Measurements from ENCODE around the gene CDC34.

CDC34 gene

DNA sequence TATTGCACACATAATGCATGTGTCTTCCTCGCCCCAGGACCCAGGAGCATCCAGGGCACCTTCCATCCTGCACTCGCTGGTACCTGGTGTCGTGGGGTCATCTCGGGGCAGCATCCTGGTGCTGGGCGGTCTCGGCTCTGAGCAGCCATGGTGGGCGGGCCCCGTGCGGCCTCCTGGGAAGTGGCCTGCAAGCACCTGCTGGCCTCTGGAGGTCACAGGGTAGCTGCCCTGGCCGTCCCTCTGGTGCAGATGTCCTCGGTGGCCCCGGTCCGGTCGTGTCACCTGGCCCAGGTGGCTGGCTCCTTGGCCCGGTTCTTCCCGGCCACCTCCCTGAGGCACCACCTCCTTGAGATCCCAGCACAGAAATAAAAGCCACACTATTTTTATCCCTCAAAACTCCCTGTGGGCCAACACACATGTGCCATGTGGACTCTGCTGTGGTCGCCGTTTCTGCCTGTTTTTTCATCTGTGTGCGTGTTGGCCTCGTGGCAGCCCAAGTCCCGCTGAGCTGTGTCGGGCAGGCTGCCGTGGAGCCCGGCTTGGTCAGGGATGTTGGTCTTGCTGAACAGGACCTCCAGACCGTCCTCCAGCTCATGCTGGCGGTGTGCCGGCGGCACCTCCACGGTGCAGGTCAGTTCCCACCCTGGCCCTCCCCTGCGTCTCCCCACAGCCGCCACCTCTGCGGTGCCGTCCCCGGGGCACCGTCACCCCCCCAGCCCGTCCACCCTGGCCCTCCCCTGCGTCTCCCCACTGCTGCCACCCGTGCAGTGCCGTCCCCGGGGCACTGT, 7.3 kb downstream of the CDC34 start:
- Mint-ChIP-seq H3K9me3 (no peaks in the 10 kb centered on the region), H3K27ac (no peak overlapping the region), H3K27me3 (ENCODE audit: low read depth) (no peaks in the 10 kb centered on the region), H3K36me3 (ENCODE audit: low read depth) (peaks cover 6% of the 10 kb centered on the region), H3K4me1 (ENCODE audit: low read depth) (peaks cover 6% of the 10 kb centered on the region), H3K4me3 (no peak overlapping the region)

DNA sequence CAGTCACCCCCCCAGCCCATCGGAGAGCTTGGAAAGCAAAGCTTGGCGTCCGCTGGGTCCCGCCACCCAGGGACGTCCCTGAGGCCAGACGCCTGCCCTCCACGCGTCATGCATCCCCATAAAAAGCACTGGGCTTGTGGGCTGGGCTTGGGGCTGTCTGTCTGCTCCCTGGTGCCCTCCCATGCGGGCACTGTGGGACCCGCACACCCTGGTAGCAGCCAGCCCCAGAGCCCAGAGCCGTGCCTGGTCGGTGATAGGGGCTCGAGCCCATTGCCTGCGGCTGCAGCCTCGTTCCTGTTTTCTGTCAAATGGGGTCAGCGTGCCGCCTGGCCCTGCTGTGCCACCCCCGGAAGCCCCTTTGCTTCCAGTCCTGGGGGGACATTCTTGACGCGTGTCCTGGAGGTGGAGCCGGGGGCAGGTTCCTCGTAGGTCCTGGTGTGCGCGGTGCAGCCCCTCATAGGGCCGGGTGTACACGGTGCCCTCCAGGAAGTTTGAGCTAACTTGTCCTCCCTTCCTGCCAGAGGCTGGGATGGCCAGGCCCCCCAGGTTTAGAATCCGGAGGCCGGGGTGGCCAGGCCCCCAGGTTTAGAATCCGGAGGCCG, 8.0 kb downstream of the CDC34 start:
- Mint-ChIP-seq H3K9me3 (no peaks in the 10 kb centered on the region), H3K27me3 (ENCODE audit: low read depth) (no peaks in the 10 kb centered on the region), H3K4me1 (ENCODE audit: low read depth) (peaks cover 10% of the 10 kb centered on the region), H3K27ac (no peak overlapping the region), H3K4me3 (no peak overlapping the region), H3K36me3 (ENCODE audit: low read depth) (peaks cover 7% of the 10 kb centered on the region)

GRCh38 chr19:540867-541637, 9.5 kb downstream of the CDC34 start:
- peaks cover 9% of the 10 kb centered on the region for H3K4me1 Mint-ChIP-seq (ENCODE audit: low read depth)
- no peaks in the 10 kb centered on the region for H3K9me3 Mint-ChIP-seq
- H3K36me3 Mint-ChIP-seq (ENCODE audit: low read depth) = peaks cover 7% of the 10 kb centered on the region
- H3K27me3 Mint-ChIP-seq (ENCODE audit: low read depth) = no peaks in the 10 kb centered on the region
- no peak overlapping the region for H3K4me3 Mint-ChIP-seq
- H3K27ac Mint-ChIP-seq = no peak overlapping the region

- Mint-ChIP-seq H3K4me3 (no peak overlapping the region), H3K27me3 (ENCODE audit: low read depth) (no peaks in the 10 kb centered on the region), H3K36me3 (ENCODE audit: low read depth) (peaks cover 7% of the 10 kb centered on the region), H3K9me3 (no peaks in the 10 kb centered on the region), H3K27ac (no peak overlapping the region), H3K4me1 (ENCODE audit: low read depth) (peaks cover 9% of the 10 kb centered on the region)
Measured at GRCh38 chr19:541699-542098, 10.1 kb downstream of the CDC34 start.

- Mint-ChIP-seq H3K27ac (no peak overlapping the region), H3K36me3 (ENCODE audit: low read depth) (peaks cover 7% of the 10 kb centered on the region), H3K9me3 (no peaks in the 10 kb centered on the region), H3K27me3 (ENCODE audit: low read depth) (no peaks in the 10 kb centered on the region), H3K4me3 (no peak overlapping the region), H3K4me1 (ENCODE audit: low read depth) (peaks cover 9% of the 10 kb centered on the region)
Measured at GRCh38 chr19:542173-542866, 10.8 kb downstream of the CDC34 start.

DNA sequence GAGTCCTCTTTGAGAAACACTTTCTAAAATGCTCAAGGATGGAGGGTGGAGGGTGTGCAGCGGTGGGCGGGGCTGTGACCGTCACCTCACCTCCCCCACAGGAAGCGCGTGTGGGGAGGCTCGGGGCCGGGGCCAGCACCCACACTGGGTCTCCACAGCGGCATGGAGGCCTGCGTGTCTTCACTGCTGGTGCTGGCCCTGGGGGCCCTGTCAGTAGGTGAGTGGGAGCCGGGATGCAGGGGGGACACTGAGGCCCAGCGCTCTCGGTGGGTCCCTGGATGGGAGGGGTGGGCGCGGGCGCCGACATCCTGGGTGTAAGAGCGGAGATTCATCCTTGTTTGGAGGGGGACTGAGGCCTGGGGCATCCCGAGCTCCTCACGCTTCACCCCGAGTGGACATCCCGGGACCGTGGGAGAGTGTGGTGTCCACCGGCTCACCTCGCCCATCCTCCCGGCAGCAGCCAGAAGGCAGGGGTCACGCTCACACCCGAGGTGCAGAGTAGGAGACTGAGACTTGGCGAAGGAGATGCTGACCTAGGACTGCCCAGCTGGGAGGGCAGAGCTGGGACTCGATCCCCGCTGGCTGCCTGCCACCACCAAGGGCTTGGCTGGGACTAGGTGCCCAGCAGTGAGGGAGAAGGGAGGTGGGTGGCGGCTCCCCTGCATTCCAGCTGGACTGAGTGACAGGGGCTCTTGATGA, 12.5 kb downstream of the CDC34 start, which contains the start of gene GZMM:
TSS of gene GZMM (plus strand) at position 144 of the 699 bp plus-strand sequence. CDS start at position 163, 19 bp downstream.
- Mint-ChIP-seq H3K9me3 (no peaks in the 10 kb centered on the region), H3K27ac (peak within 1 kb of the TSS; percentile 92), H3K36me3 (ENCODE audit: low read depth) (peaks cover 7% of the 10 kb centered on the region), H3K27me3 (ENCODE audit: low read depth) (no peaks in the 10 kb centered on the region), H3K4me1 (ENCODE audit: low read depth) (peaks cover 11% of the 10 kb centered on the region), H3K4me3 (peak within 1 kb of the TSS; percentile 87)

DNA sequence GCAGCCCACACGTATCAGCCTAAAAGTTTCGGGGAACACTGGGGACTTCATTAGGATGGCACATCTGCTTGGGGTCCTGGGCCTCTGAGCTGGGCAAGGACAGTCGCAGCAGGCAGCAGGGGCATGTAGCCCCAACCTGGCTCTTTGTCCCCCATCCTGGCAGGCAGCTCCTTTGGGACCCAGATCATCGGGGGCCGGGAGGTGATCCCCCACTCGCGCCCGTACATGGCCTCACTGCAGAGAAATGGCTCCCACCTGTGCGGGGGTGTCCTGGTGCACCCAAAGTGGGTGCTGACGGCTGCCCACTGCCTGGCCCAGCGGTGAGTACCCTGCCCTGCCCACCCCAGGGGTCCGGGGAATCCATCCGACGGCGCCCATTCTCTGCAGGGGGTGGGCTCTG, 15.6 kb downstream of the CDC34 start:
- H3K36me3 Mint-ChIP-seq (ENCODE audit: low read depth) = peaks cover 7% of the 10 kb centered on the region
- no peak overlapping the region for H3K4me3 Mint-ChIP-seq
- H3K27ac Mint-ChIP-seq = no peak overlapping the region
- no peaks in the 10 kb centered on the region for H3K9me3 Mint-ChIP-seq
- H3K27me3 Mint-ChIP-seq (ENCODE audit: low read depth) = no peaks in the 10 kb centered on the region
- H3K4me1 Mint-ChIP-seq (ENCODE audit: low read depth) = peaks cover 11% of the 10 kb centered on the region

DNA sequence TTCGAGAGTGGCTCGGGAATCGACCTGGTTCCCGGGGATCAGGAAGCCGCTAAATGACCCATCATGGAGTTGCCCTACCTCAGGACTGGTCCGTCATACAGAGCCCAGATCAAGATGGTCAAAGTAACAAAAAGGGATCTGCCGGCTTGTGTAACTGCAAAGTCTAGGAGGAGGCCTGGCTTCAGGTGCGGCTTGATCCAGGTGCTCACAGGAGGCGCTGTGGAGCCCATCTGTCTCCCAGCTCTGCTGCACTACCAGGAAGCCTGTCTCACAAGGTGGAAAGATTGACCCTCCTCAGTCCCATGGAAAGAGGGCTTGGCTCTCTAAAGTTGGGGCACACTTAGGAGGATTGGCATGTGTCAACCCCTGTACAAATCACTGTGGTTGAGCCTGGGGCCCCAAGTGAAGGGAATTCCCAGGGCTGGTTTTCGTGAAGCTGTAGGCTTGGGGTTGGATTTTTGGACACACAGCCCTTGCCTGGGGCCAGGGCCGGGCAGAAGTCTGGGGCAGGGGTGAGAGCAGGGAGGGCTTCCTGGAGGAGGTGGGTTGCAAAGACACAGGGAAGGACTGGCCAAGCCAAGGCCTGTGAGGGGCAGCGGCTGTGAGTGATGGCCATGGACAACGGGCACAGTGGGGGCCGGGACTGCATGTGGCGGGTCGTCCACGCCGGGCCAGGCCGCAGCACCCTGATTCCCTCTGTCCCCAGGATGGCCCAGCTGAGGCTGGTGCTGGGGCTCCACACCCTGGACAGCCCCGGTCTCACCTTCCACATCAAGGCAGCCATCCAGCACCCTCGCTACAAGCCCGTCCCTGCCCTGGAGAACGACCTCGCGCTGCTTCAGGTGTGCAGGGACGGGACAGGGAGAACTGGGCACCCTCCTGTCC, 16.5 kb downstream of the CDC34 start:
- H3K27me3 Mint-ChIP-seq (ENCODE audit: low read depth) = no peaks in the 10 kb centered on the region
- peaks cover 11% of the 10 kb centered on the region for H3K4me1 Mint-ChIP-seq (ENCODE audit: low read depth)
- H3K4me3 Mint-ChIP-seq = no peak overlapping the region
- no peaks in the 10 kb centered on the region for H3K9me3 Mint-ChIP-seq
- H3K36me3 Mint-ChIP-seq (ENCODE audit: low read depth) = peaks cover 7% of the 10 kb centered on the region
- no peak overlapping the region for H3K27ac Mint-ChIP-seq

- H3K9me3 Mint-ChIP-seq = no peaks in the 10 kb centered on the region
- H3K4me1 Mint-ChIP-seq (ENCODE audit: low read depth) = peaks cover 5% of the 10 kb centered on the region
- no peak overlapping the region for H3K4me3 Mint-ChIP-seq
- H3K27me3 Mint-ChIP-seq (ENCODE audit: low read depth) = no peaks in the 10 kb centered on the region
- H3K27ac Mint-ChIP-seq = no peak overlapping the region
- H3K36me3 Mint-ChIP-seq (ENCODE audit: low read depth) = peaks cover 5% of the 10 kb centered on the region
Measured at GRCh38 chr19:548886-549830, 17.6 kb downstream of the CDC34 start.

DNA sequence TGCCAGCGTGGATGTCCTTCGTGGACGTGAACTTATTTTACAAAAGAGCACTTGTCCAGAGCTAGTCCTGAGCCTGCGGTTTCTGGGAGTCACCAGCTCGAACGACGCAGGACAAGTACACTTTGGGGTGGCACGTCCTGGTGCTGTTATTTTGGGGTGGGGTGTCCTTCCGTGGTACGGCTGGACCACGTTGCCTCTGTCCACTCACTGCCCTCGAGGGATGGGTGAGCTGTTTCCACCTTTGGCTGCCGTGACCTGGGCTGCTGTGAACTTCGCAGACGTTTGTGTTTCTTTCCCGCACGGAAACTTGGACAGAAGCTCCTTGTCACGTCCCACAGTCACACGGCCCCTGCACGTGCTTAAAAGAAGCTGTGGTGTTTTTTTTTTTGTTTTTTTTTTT, 23.3 kb downstream of the CDC34 start:
- Mint-ChIP-seq H3K27ac (no peak overlapping the region), H3K4me3 (no peak overlapping the region), H3K27me3 (ENCODE audit: low read depth) (no peaks in the 10 kb centered on the region), H3K36me3 (ENCODE audit: low read depth) (no peaks in the 10 kb centered on the region), H3K4me1 (ENCODE audit: low read depth) (peaks cover 2% of the 10 kb centered on the region), H3K9me3 (no peaks in the 10 kb centered on the region)

DNA sequence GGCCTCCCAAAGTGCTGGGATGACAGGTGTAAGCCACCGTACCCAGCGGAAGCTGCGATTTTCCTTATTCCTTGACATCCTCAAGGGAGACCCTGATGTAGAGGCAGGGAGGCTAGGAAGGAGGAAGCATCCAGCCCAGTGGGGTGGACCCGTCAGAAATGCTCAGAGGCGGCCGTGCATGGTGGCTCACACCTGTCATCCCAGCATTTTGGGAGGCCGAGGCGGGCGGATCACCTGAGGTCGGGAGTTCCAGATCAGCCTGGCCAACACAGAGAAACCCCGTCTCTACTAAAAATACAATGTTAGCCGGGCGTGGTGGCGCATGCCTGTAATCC, 23.9 kb downstream of the CDC34 start:
- Mint-ChIP-seq H3K27ac (no peak overlapping the region), H3K4me1 (ENCODE audit: low read depth) (peaks cover 2% of the 10 kb centered on the region), H3K27me3 (ENCODE audit: low read depth) (no peaks in the 10 kb centered on the region), H3K4me3 (no peak overlapping the region), H3K9me3 (no peaks in the 10 kb centered on the region), H3K36me3 (ENCODE audit: low read depth) (no peaks in the 10 kb centered on the region)

GRCh38 chr19:556611-557382, 25.2 kb downstream of the CDC34 start:
- Mint-ChIP-seq H3K4me3 (no peak overlapping the region), H3K36me3 (ENCODE audit: low read depth) (no peaks in the 10 kb centered on the region), H3K4me1 (ENCODE audit: low read depth) (peaks cover 2% of the 10 kb centered on the region), H3K9me3 (no peaks in the 10 kb centered on the region), H3K27me3 (ENCODE audit: low read depth) (no peaks in the 10 kb centered on the region), H3K27ac (no peak overlapping the region)

Measured in T-helper 1 cell treated with Interleukin-12 subunit alpha and Interleukin-12 subunit beta and Interleukin-4 antibody, amounts not matched to agents 30 μg/mL and 1 μg/mL, for 36 hours (primary cell).